PFSK-1 (cell line): ENCODE data around the gene PEX13.

Experiments
- FOXP2 ChIP-seq: optimal IDR thresholded peaks from 2 replicates; pipeline ENCODE3; 2011; ENCODE audit warnings: borderline replicate concordance, control low read depth, inconsistent platforms; ENCODE audit not compliant: insufficient read depth; ENCODE audit errors: extremely low read length, extremely low read depth
- POLR2AphosphoS5 ChIP-seq: IDR thresholded peaks from 2 replicates; pipeline ENCODE4 v1.6.1; 2012; ENCODE audit warnings: low read depth, mild to moderate bottlenecking, control low read depth, low read length, moderate library complexity
- SIN3A ChIP-seq: IDR thresholded peaks from 2 replicates; pipeline ENCODE4 v1.6.1; 2012; ENCODE audit warnings: mild to moderate bottlenecking, low read length, moderate library complexity, borderline replicate concordance; ENCODE audit not compliant: insufficient read depth
- TAF1 ChIP-seq: IDR thresholded peaks from 2 replicates; pipeline ENCODE4 v1.6.1; 2012; ENCODE audit warnings: low read length, control low read depth, borderline replicate concordance; ENCODE audit not compliant: insufficient read depth
- TF ChIP-seq, protein P1 (sequence below), 2 experiments: IDR thresholded peaks; 2 replicates each; pipeline versions ENCODE4 v1.6.1 to v1.8.0; 2011 to 2012; ENCODE audit warnings: low read depth in 2 of 2, low read length in 2 of 2, control low read depth in 1 of 2, inconsistent platforms in 1 of 2, mild to moderate bottlenecking in 1 of 2, moderate library complexity in 1 of 2; ENCODE audit not compliant: insufficient read depth in 1 of 2

Gene PEX13

GRCh38 chr2:61011678-61012077, 5.8 kb upstream of the PEX13 start:
- no peak for TF ChIP-seq SIN3A
- TF ChIP-seq, protein P1, sequence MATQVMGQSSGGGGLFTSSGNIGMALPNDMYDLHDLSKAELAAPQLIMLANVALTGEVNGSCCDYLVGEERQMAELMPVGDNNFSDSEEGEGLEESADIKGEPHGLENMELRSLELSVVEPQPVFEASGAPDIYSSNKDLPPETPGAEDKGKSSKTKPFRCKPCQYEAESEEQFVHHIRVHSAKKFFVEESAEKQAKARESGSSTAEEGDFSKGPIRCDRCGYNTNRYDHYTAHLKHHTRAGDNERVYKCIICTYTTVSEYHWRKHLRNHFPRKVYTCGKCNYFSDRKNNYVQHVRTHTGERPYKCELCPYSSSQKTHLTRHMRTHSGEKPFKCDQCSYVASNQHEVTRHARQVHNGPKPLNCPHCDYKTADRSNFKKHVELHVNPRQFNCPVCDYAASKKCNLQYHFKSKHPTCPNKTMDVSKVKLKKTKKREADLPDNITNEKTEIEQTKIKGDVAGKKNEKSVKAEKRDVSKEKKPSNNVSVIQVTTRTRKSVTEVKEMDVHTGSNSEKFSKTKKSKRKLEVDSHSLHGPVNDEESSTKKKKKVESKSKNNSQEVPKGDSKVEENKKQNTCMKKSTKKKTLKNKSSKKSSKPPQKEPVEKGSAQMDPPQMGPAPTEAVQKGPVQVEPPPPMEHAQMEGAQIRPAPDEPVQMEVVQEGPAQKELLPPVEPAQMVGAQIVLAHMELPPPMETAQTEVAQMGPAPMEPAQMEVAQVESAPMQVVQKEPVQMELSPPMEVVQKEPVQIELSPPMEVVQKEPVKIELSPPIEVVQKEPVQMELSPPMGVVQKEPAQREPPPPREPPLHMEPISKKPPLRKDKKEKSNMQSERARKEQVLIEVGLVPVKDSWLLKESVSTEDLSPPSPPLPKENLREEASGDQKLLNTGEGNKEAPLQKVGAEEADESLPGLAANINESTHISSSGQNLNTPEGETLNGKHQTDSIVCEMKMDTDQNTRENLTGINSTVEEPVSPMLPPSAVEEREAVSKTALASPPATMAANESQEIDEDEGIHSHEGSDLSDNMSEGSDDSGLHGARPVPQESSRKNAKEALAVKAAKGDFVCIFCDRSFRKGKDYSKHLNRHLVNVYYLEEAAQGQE (IDR thresholded peaks at IDR 0.05; ENCODE audit: insufficient read depth in 1 of 2, low read depth in 2 of 2, low read length in 2 of 2): no peak
- no peak for TF ChIP-seq POLR2AphosphoS5
- no peak for TF ChIP-seq TAF1

- TF ChIP-seq TAF1 (no peak), FOXP2 (no peak), POLR2AphosphoS5 (no peak), SIN3A (no peak)
- TF ChIP-seq, protein P1 (IDR thresholded peaks at IDR 0.05; ENCODE audit: insufficient read depth in 1 of 2, low read depth in 2 of 2, low read length in 2 of 2): no peak
Observed at GRCh38 chr2:61013382-61013781, 4.1 kb upstream of the PEX13 start.

GRCh38 chr2:61014763-61015162, 2.8 kb upstream of the PEX13 start:
- TF ChIP-seq, protein P1 (IDR thresholded peaks at IDR 0.05; ENCODE audit: insufficient read depth in 1 of 2, low read depth in 2 of 2, low read length in 2 of 2): no peak
- no peak for TF ChIP-seq FOXP2
- TF ChIP-seq TAF1: no peak
- TF ChIP-seq POLR2AphosphoS5: no peak
- TF ChIP-seq SIN3A: no peak

GRCh38 chr2:61015976-61016375, 1.5 kb upstream of the PEX13 start:
- TF ChIP-seq, protein P1 (IDR thresholded peaks at IDR 0.05; ENCODE audit: insufficient read depth in 1 of 2, low read depth in 2 of 2, low read length in 2 of 2): no peak
- TF ChIP-seq TAF1 (no peak), POLR2AphosphoS5 (no peak), SIN3A (no peak), FOXP2 (no peak)

- TF ChIP-seq, protein P1 (IDR thresholded peaks at IDR 0.05; ENCODE audit: insufficient read depth in 1 of 2, low read depth in 2 of 2, low read length in 2 of 2): no peak
- no peak for TF ChIP-seq POLR2AphosphoS5
- no peak for TF ChIP-seq TAF1
- TF ChIP-seq FOXP2: no peak
- TF ChIP-seq SIN3A: no peak
Observed at GRCh38 chr2:61016392-61017002, 1.0 kb upstream of the PEX13 start.
